ENCODE data around the gene GFI1B.

GFI1B gene

GRCh38 chr9:133014696-133015095, 36.2 kb downstream of the GFI1B start:
- no peak for DNase-seq (ENCODE audit: low spot score)
- no peak for TF ChIP-seq CTCF (IDR thresholded peaks at IDR 0.05; ENCODE audit: borderline replicate concordance, control extremely low read depth, extremely low read depth, insufficient read depth, missing control alignments)
- in situ Hi-C loops (cut with MboI; ENCODE audit: low sequenced_read_pairs, unreplicated experiment): no loop called here

- no peak for TF ChIP-seq CTCF (IDR thresholded peaks at IDR 0.05; ENCODE audit: borderline replicate concordance, control extremely low read depth, extremely low read depth, insufficient read depth, missing control alignments)
- no peak for DNase-seq (ENCODE audit: low spot score)
- in situ Hi-C loops (cut with MboI; ENCODE audit: low sequenced_read_pairs, unreplicated experiment): no loop called here
Observed at GRCh38 chr9:133023117-133023890, 44.8 kb downstream of the GFI1B start.

- in situ Hi-C loops (cut with MboI; ENCODE audit: low sequenced_read_pairs, unreplicated experiment): no loop called here
- TF ChIP-seq CTCF (IDR thresholded peaks at IDR 0.05; ENCODE audit: borderline replicate concordance, control extremely low read depth, extremely low read depth, insufficient read depth, missing control alignments): no peak
Observed at GRCh38 chr9:133026426-133026825, 47.9 kb downstream of the GFI1B start.

GRCh38 chr9:133027134-133027533, 48.6 kb downstream of the GFI1B start:
- in situ Hi-C loops (cut with MboI; ENCODE audit: low sequenced_read_pairs, unreplicated experiment): no loop called here
- DNase-seq (ENCODE audit: low spot score): no peak
- TF ChIP-seq CTCF (IDR thresholded peaks at IDR 0.05; ENCODE audit: borderline replicate concordance, control extremely low read depth, extremely low read depth, insufficient read depth, missing control alignments): no peak

More at GRCh38 chr9:133026426-133026825, 47.9 kb downstream of the GFI1B start:
- DNase-seq (ENCODE audit: low spot score): no peak

GRCh38 chr9:133028221-133028620, 49.7 kb downstream of the GFI1B start:
- DNase-seq (ENCODE audit: low spot score): no peak
- in situ Hi-C loops (cut with MboI; ENCODE audit: low sequenced_read_pairs, unreplicated experiment): no loop called here
- TF ChIP-seq CTCF (IDR thresholded peaks at IDR 0.05; ENCODE audit: borderline replicate concordance, control extremely low read depth, extremely low read depth, insufficient read depth, missing control alignments): no peak

- in situ Hi-C loops (cut with MboI; ENCODE audit: low sequenced_read_pairs, unreplicated experiment): no loop called here
- TF ChIP-seq CTCF (IDR thresholded peaks at IDR 0.05; ENCODE audit: borderline replicate concordance, control extremely low read depth, extremely low read depth, insufficient read depth, missing control alignments): no peak
- DNase-seq (ENCODE audit: low spot score): no peak
Observed at GRCh38 chr9:133029994-133030316, 51.5 kb downstream of the GFI1B start.
